Common myeloid progenitor, CD34-positive (primary cell): ENCODE measurements around the gene F3.
"Not testable (repeated sequence)": the region's sequence is repeated elsewhere in the genome, so short reads cannot be mapped to it uniquely, and the experiment has no call there.

Source experiments
- CTCF ChIA-PET: fragments of 350-600 bp; sonication (Branson Sonifier 250); formaldehyde crosslinking; loops from one replicate; lab custom pipeline; 2021; ENCODE audit warnings: antibody characterized with exemption; lab: Charles Lee
- POLR2A ChIA-PET: fragments of 350-600 bp; sonication (Branson Sonifier 250); formaldehyde crosslinking; loops from one replicate; lab custom pipeline; 2021; ENCODE audit warnings: antibody characterized with exemption; lab: Charles Lee
- DNase-seq, 3 donors: peaks; one replicate each; pipeline versions ENCODE4 v3.0.0 to v3.0.0-alpha.2; 2013
- H3K27ac ChIP-seq, 2 experiments: 1 replicate in 1 of 2; 2 replicates in 1 of 2; pipeline ENCODE4 v1.7.0; 2013; ENCODE audit warnings: inconsistent platforms in 2 of 2, low read length in 2 of 2, mild to moderate bottlenecking in 2 of 2, low read depth in 1 of 2, moderate library complexity in 1 of 2; ENCODE audit not compliant: severe bottlenecking in 2 of 2, insufficient read depth in 1 of 2, poor library complexity in 1 of 2
- H3K27me3 ChIP-seq, 5 experiments: replicated peaks in 2 of 5; 1 replicate in 3 of 5; 2 replicates in 2 of 5; pipeline versions ENCODE4 v1.6.1 to v1.7.0; 2013; ENCODE audit warnings: low read length in 4 of 5, mild to moderate bottlenecking in 2 of 5, moderate library complexity in 2 of 5, inconsistent platforms in 1 of 5; ENCODE audit not compliant: insufficient read depth in 5 of 5, control insufficient read depth in 4 of 5
- H3K36me3 ChIP-seq, 4 experiments: 1 replicate in 2 of 4; 2 replicates in 2 of 4; pipeline versions ENCODE4 v1.6.1 to v1.7.0; 2013; ENCODE audit warnings: low read length in 3 of 4, control low read depth in 1 of 4, mild to moderate bottlenecking in 1 of 4; ENCODE audit not compliant: control insufficient read depth in 4 of 4, insufficient read depth in 4 of 4
- H3K4me1 ChIP-seq, 4 experiments: 1 replicate in 3 of 4; 2 replicates in 1 of 4; pipeline versions ENCODE4 v1.6.1 to v1.7.1; 2013; ENCODE audit warnings: low read length in 3 of 4, mild to moderate bottlenecking in 3 of 4, control low read depth in 1 of 4, inconsistent platforms in 1 of 4, moderate library complexity in 1 of 4; ENCODE audit not compliant: control insufficient read depth in 4 of 4, insufficient read depth in 4 of 4; ENCODE audit errors: control extremely low read depth in 1 of 4
- H3K4me3 ChIP-seq, 7 experiments: 1 replicate in 4 of 7; 2 replicates in 3 of 7; pipeline versions ENCODE4 v1.5.1 to v1.7.0; 2013; ENCODE audit warnings: mild to moderate bottlenecking in 7 of 7, low read length in 6 of 7, moderate library complexity in 6 of 7, inconsistent platforms in 2 of 7, low read depth in 2 of 7, control low read depth in 1 of 7; ENCODE audit not compliant: insufficient read depth in 4 of 7, control insufficient read depth in 1 of 7; ENCODE audit errors: extremely low read depth in 1 of 7
- H3K9me3 ChIP-seq, 5 experiments: 1 replicate in 4 of 5; 2 replicates in 1 of 5; pipeline versions ENCODE4 v1.6.1 to v1.7.1; 2013; ENCODE audit warnings: low read length in 4 of 5, mild to moderate bottlenecking in 2 of 5, inconsistent platforms in 1 of 5, low read depth in 1 of 5, moderate library complexity in 1 of 5; ENCODE audit not compliant: control insufficient read depth in 4 of 5, insufficient read depth in 2 of 5; ENCODE audit errors: control extremely low read depth in 1 of 5
- WGBS: methylation state at CpG from one replicate; pipeline ENCODE4 v1.1.5; 2013; ENCODE audit not compliant: insufficient coverage; 5-methylcytosine and 5-hydroxymethylcytosine counted together

The F3 gene

GRCh38 chr1:94578856-94579255, 37.3 kb upstream of the F3 start:
- H3K4me3 ChIP-seq, result no peak overlapping the region
- H3K9me3 ChIP-seq, result peaks cover 0 to 34% (median 9%) of the 10 kb centered on the region in 5 experiments
- H3K27ac ChIP-seq, result no peak overlapping the region
- ChIA-PET POLR2A (interaction anchor here (0.6 kb wide), 1 partner anchor 454 kb away, joined by 3 read pairs; no protein-coding TSS in a partner anchor), CTCF (interaction anchor here (1.6 kb wide), 1 partner anchor 11 kb away, joined by 3 read pairs; no protein-coding TSS in a partner anchor)
- H3K27me3 ChIP-seq, result no peaks in the 10 kb centered on the region
- 96% methylated on average over 2 of the region's 2 CpGs for WGBS
- H3K36me3 ChIP-seq, result no peaks in the 10 kb centered on the region
- no peak for DNase-seq
- H3K4me1 ChIP-seq, result no peaks in the 10 kb centered on the region

GRCh38 chr1:94573917-94574316, 32.4 kb upstream of the F3 start:
- H3K27ac ChIP-seq, DNase-seq, H3K4me1 ChIP-seq, POLR2A ChIA-PET, H3K4me3 ChIP-seq, H3K27me3 ChIP-seq, H3K36me3 ChIP-seq, CTCF ChIA-PET: not testable (repeated sequence)
- H3K9me3 ChIP-seq, result peaks cover under 1 to 31% (median 4%) of the 10 kb centered on the region in 5 experiments

GRCh38 chr1:94572780-94573179, 31.2 kb upstream of the F3 start:
- ChIA-PET POLR2A (no interaction called here), CTCF (no interaction called here)
- peak in 2 of 3 donors; percentile 5 to 7 for DNase-seq
- WGBS, result 100% methylated on average over 1 of the region's 1 CpG
- no peaks in the 10 kb centered on the region for H3K4me1 ChIP-seq
- H3K36me3 ChIP-seq, result no peaks in the 10 kb centered on the region
- H3K4me3 ChIP-seq, result no peak overlapping the region
- H3K27ac ChIP-seq, result no peak overlapping the region
- no peaks in the 10 kb centered on the region for H3K27me3 ChIP-seq
- peaks cover 3 to 28% (median 12%) of the 10 kb centered on the region in 5 experiments for H3K9me3 ChIP-seq

GRCh38 chr1:94570965-94571364, 29.4 kb upstream of the F3 start:
- 88% methylated on average over 8 of the region's 9 CpGs for WGBS
- H3K4me3 ChIP-seq, POLR2A ChIA-PET, H3K4me1 ChIP-seq, H3K27ac ChIP-seq, DNase-seq, CTCF ChIA-PET, H3K27me3 ChIP-seq, H3K36me3 ChIP-seq: not testable (repeated sequence)
- H3K9me3 ChIP-seq, result peaks cover 3 to 21% (median 11%) of the 10 kb centered on the region in 5 experiments

- peaks cover 3 to 19% (median 11%) of the 10 kb centered on the region in 5 experiments for H3K9me3 ChIP-seq
- H3K27me3 ChIP-seq, DNase-seq, H3K27ac ChIP-seq, H3K4me3 ChIP-seq, H3K4me1 ChIP-seq, CTCF ChIA-PET, POLR2A ChIA-PET, H3K36me3 ChIP-seq: not testable (repeated sequence)
- WGBS, result 88% methylated on average over 4 of the region's 5 CpGs
Observed at GRCh38 chr1:94568806-94569205, 27.2 kb upstream of the F3 start.

GRCh38 chr1:94567975-94568607, 26.5 kb upstream of the F3 start:
- WGBS, result 100% methylated on average over 1 of the region's 2 CpGs
- H3K27me3 ChIP-seq, H3K4me3 ChIP-seq, H3K27ac ChIP-seq, H3K36me3 ChIP-seq, POLR2A ChIA-PET, DNase-seq, H3K4me1 ChIP-seq: not testable (repeated sequence)
- H3K9me3 ChIP-seq, result peaks cover 3 to 15% (median 10%) of the 10 kb centered on the region in 5 experiments
- CTCF ChIA-PET, result interaction anchor here (1.0 kb wide), 1 partner anchor 11 kb away, joined by 3 read pairs; no protein-coding TSS in a partner anchor

GRCh38 chr1:94566436-94566835, 24.9 kb upstream of the F3 start:
- H3K27me3 ChIP-seq, CTCF ChIA-PET, H3K4me1 ChIP-seq, POLR2A ChIA-PET, H3K27ac ChIP-seq, DNase-seq, H3K36me3 ChIP-seq, H3K4me3 ChIP-seq: not testable (repeated sequence)
- 94% methylated on average over 3 of the region's 5 CpGs for WGBS
- peaks cover 0 to 11% (median 8%) of the 10 kb centered on the region in 5 experiments for H3K9me3 ChIP-seq
